MM.1S (cell line): Measurements from ENCODE around the gene STS.

Experiments
- CTCF ChIP-seq: fragments of 300-600 bp; sonication (generic); IDR thresholded peaks from 2 replicates; pipeline ENCODE4 v1.5.1; 2016; ENCODE audit warnings: antibody characterized with exemption, low read length, mixed read lengths
- EZH2 ChIP-seq: fragments of 300-600 bp; sonication (generic); optimal IDR thresholded peaks from 2 replicates; pipeline ENCODE3; 2017; ENCODE audit warnings: low read depth, mild to moderate bottlenecking, antibody characterized with exemption, low read length, mixed read lengths

- TF ChIP-seq CTCF: no peak
- no peak for TF ChIP-seq EZH2
Measured at GRCh38 chrX:7111518-7111917, 36.0 kb upstream of the STS start.
